Coronary artery (tissue), 2 donors: ENCODE data around the gene CADPS.

ENCODE experiments used
- DNase-seq: peaks from one replicate; pipeline ENCODE4 v3.0.0-alpha.2; 2017; ENCODE audit warnings: low spot score
- H3K27ac ChIP-seq, 2 donors: fragments of 200-600 bp; sonication (generic); one replicate each; pipeline ENCODE4 v1.5.1; 2016 to 2019
- H3K4me3 ChIP-seq: fragments of 200-600 bp; sonication (generic); 2 replicates; pipeline ENCODE4 v1.5.1; 2016; ENCODE audit warnings: mild to moderate bottlenecking, moderate library complexity
- CTCF ChIP-seq: fragments of 200-600 bp; sonication (generic); IDR thresholded peaks from one replicate; pipeline ENCODE4 v1.5.1; 2019; ENCODE audit warnings: antibody characterized with exemption

CADPS gene

GRCh38 chr3:62602129-62602770 is 273.0 kb downstream of the CADPS start:
- no peak for TF ChIP-seq CTCF
- H3K27ac ChIP-seq: no peak overlapping the region
- DNase-seq: no peak
- H3K4me3 ChIP-seq: no peak overlapping the region

DNA sequence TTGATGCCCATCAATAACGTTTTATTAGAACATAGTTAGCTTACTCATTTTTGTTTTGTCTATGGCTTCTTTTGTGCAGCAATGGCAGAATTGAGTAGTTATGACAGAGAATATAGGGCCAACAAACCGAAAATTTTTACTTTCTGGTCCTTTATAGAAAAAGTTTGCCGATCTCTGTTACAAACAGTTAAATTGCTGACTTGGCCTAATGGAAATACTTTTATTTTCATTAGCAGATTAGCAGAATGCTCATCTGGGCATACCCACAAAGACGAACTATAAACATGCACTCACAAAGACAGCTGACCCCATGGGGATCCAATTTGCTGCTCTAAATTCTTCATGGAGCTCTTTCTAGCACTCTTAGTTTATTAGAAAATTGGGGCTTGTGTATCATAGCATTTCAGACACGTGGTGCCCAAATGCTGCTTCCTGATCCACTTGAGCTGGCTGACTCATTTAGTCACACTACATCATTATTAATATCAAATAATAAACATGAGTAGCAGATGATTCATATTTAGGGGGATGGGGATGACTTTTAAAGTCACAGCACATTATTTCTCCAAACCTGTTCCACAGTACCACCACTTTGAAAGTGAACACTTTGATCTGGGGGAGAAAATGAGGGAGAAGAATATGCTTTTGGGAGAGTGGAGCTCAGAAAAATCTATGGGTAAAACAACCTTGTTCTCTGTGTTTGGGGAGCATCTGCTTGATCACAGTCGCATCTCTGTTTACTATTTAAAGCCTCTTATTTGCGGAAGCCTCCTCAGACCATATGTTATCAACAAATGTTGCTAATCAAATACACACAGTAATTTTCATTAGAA is 273.8 kb downstream of the CADPS start:
- TF ChIP-seq CTCF: no peak
- Histone ChIP-seq H3K4me3 (no peak overlapping the region), H3K27ac (no peak overlapping the region)
- no peak for DNase-seq

DNA sequence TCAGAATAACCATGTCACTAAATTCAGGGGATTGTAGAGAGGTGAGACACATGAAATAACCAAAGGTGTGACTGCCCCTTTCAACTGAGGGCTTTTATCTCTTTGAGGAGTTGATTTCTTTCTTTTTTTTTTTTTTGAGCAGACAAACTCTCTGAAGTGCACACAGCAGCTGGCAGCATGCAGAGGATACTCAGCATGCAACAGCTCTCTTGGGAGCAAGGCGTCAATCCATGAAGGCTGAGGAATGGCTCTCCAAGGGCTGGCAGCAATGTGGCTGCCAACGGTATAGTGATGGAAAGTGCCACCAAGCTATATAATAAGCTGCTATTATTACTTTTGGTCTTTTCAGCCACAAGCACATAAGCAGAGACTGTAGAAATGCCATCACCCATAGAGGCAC is 275.2 kb downstream of the CADPS start:
- Histone ChIP-seq H3K4me3 (no peak overlapping the region), H3K27ac (no peak overlapping the region)
- no peak for TF ChIP-seq CTCF
- DNase-seq: no peak

DNA sequence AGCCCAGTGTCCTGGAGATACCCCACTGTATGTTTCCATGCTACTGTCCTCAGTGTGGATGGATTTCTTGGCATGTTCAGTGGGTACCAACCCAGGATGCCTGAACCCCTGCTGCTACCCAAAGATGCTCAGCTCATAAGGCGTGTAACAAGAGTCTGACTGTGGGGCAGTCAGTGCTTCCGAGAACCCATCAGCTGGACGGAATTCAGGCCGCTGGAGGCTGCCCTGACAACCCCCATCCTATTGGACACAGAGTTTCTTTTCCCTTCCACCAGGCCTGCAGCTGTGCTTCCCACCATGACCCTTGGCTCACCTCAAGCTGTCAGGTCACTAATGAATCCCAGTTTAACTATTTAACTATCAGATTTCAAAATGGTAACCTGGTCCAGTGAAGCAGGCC is 277.7 kb downstream of the CADPS start:
- TF ChIP-seq CTCF: no peak
- H3K4me3 ChIP-seq: no peak overlapping the region
- no peak for DNase-seq
- no peak overlapping the region for H3K27ac ChIP-seq

GRCh38 chr3:62592408-62592807 is 282.8 kb downstream of the CADPS start:
- Histone ChIP-seq H3K27ac (no peak overlapping the region), H3K4me3 (no peak overlapping the region)
- TF ChIP-seq CTCF: no peak
- no peak for DNase-seq

- no peak overlapping the region for H3K27ac ChIP-seq
- TF ChIP-seq CTCF: no peak
- no peak overlapping the region for H3K4me3 ChIP-seq
- DNase-seq: no peak
Measured at GRCh38 chr3:62589078-62589477, 286.1 kb downstream of the CADPS start.

DNA sequence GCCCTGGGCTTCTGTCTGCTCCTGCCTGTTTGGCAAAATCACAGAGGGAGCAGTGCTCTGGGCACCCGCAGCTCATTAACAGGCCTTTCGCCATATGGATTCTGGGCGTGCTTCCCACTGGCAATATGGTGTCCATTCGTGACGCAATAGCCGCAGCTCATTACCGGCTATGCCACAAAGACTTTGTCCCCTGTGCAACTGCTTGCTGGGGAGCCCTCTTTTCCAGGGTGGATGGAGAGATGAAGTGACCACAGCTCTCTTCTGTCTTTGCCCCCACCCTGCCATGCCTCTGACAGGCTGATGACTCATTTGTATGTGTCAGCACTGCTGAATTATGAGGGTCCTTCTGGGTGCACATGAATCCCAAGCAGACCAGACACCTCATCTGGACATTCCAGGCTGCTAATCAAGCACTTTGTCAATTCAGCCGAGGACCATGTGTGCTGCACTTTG is 287.6 kb downstream of the CADPS start:
- Histone ChIP-seq H3K27ac (no peak overlapping the region), H3K4me3 (no peak overlapping the region)
- TF ChIP-seq CTCF: no peak
- no peak for DNase-seq
